Fibroblast of the aortic adventitia (primary cell): ENCODE results near the gene SPG11. TPM values are rescaled to one million over a fixed set of nuclear protein-coding genes. Genes with fewer than 3 reads are reported as not detected.

ENCODE experiments used
- DNase-seq: peaks from one replicate; pipeline ENCODE4 v3.0.0-alpha.2; 2010; ENCODE audit warnings: low read depth
- H3K4me3 ChIP-seq: 2 replicates; pipeline ENCODE4 v1.5.1; 2011; ENCODE audit warnings: low read depth, mild to moderate bottlenecking, control low read depth, low read length, moderate library complexity
- CTCF ChIP-seq: IDR thresholded peaks from 2 replicates; pipeline ENCODE4 v1.5.1; 2011; ENCODE audit warnings: mild to moderate bottlenecking, low read length, control low read depth, inconsistent platforms; ENCODE audit not compliant: insufficient read depth
- small RNA-seq: library from RNA; depleted of rRNA; stranded (forward); fragments of <200 nt; gene quantifications from one replicate; pipeline ENCODE3, GENCODE V24; 2012
- total RNA-seq: library from RNA; depleted of rRNA; stranded (reverse); fragments of >200 nt; gene quantifications from 2 replicates; pipeline ENCODE4 v1.2.3, GENCODE V29; 2012; ENCODE audit warnings: low replicate concordance

The SPG11 gene
- total RNA-seq, 1 donor, result 84.8 TPM

GRCh38 chr15:44529864-44530604 lies 133.4 kb downstream of the SPG11 start:
- no peak for DNase-seq
- no peak for TF ChIP-seq CTCF
- no peak overlapping the region for H3K4me3 ChIP-seq

GRCh38 chr15:44527241-44527640 lies 136.2 kb downstream of the SPG11 start:
- no peak overlapping the region for H3K4me3 ChIP-seq
- TF ChIP-seq CTCF, result no peak
- DNase-seq, result no peak

GRCh38 chr15:44525018-44525417 lies 138.4 kb downstream of the SPG11 start:
- H3K4me3 ChIP-seq, result no peak overlapping the region

GRCh38 chr15:44519537-44519936 lies 143.9 kb downstream of the SPG11 start:
- TF ChIP-seq CTCF, result no peak
- H3K4me3 ChIP-seq, result no peak overlapping the region
- DNase-seq, result no peak

More at GRCh38 chr15:44525018-44525417, 138.4 kb downstream of the SPG11 start:
- TF ChIP-seq CTCF, result no peak
- no peak for DNase-seq

GRCh38 chr15:44516436-44516835 lies 147.0 kb downstream of the SPG11 start:
- DNase-seq, result no peak
- TF ChIP-seq CTCF, result no peak
- no peak overlapping the region for H3K4me3 ChIP-seq

Small RNAs within 50 kb of the gene (small RNA-seq; reads per million reads assigned to genes)
- gene RF00019, result not detected

Other genes with a start within 250 kb of the SPG11 start
- 17.6 and 108 TPM in 2 replicates for gene CTDSPL2, start 236.0 kb downstream of the SPG11 start, total RNA-seq
- 36.7 and 62.9 TPM in 2 replicates for gene EIF3J, start 126.5 kb downstream of the SPG11 start, total RNA-seq
- 0.72 and 0.82 TPM in 2 replicates for gene PATL2, start 47.7 kb upstream of the SPG11 start, total RNA-seq
- 2,390 and 3,757 TPM in 2 replicates for gene B2M, start 47.9 kb upstream of the SPG11 start, total RNA-seq
- 9.5 and 17.9 TPM in 2 replicates for gene TRIM69, start 72.9 kb upstream of the SPG11 start, total RNA-seq